ENCODE results near the gene ARHGAP15.
A peak's percentile ranks its signal among the peaks of the same experiment; 100 is the strongest.

Gene ARHGAP15

GRCh38 chr2:143574069-143574468 lies 444.9 kb downstream of the ARHGAP15 start:
- H3K4me1 ChIP-seq = no peaks in the 10 kb centered on the region
- no peak overlapping the region for H3K4me3 ChIP-seq (ENCODE audit: low read depth, low read length)
- no peaks in the 10 kb centered on the region for H3K9me3 ChIP-seq
- DNase-seq = no peak
- H3K27me3 ChIP-seq = no peaks in the 10 kb centered on the region
- TF ChIP-seq CTCF (IDR thresholded peaks at IDR 0.05; ENCODE audit: low read depth, low read length) = no peak
- H3K36me3 ChIP-seq = no peaks in the 10 kb centered on the region

- peak; percentile 4 for DNase-seq
- peak; percentile 55 for TF ChIP-seq CTCF (IDR thresholded peaks at IDR 0.05; ENCODE audit: low read depth, low read length)
- H3K27me3 ChIP-seq = no peaks in the 10 kb centered on the region
- H3K36me3 ChIP-seq = no peaks in the 10 kb centered on the region
- no peaks in the 10 kb centered on the region for H3K4me1 ChIP-seq
- no peaks in the 10 kb centered on the region for H3K9me3 ChIP-seq
- H3K4me3 ChIP-seq (ENCODE audit: low read depth, low read length) = no peak overlapping the region
These were observed 446.1 kb downstream of the ARHGAP15 start for GRCh38 chr2:143575340-143575739.

- no peak for DNase-seq
- Histone ChIP-seq H3K36me3 (no peaks in the 10 kb centered on the region), H3K9me3 (no peaks in the 10 kb centered on the region), H3K4me3 (ENCODE audit: low read depth, low read length) (no peak overlapping the region), H3K27me3 (no peaks in the 10 kb centered on the region), H3K4me1 (no peaks in the 10 kb centered on the region)
- TF ChIP-seq CTCF (IDR thresholded peaks at IDR 0.05; ENCODE audit: low read depth, low read length) = no peak
These were observed 448.3 kb downstream of the ARHGAP15 start for GRCh38 chr2:143577489-143577888.

GRCh38 chr2:143579456-143579855 lies 450.2 kb downstream of the ARHGAP15 start:
- Histone ChIP-seq H3K4me3 (ENCODE audit: low read depth, low read length) (no peak overlapping the region), H3K36me3 (no peaks in the 10 kb centered on the region), H3K9me3 (no peaks in the 10 kb centered on the region), H3K4me1 (no peaks in the 10 kb centered on the region), H3K27me3 (no peaks in the 10 kb centered on the region)
- no peak for DNase-seq
- TF ChIP-seq CTCF (IDR thresholded peaks at IDR 0.05; ENCODE audit: low read depth, low read length) = no peak

GRCh38 chr2:143581134-143581533 lies 451.9 kb downstream of the ARHGAP15 start:
- TF ChIP-seq CTCF (IDR thresholded peaks at IDR 0.05; ENCODE audit: low read depth, low read length) = no peak
- DNase-seq = no peak
- Histone ChIP-seq H3K36me3 (no peaks in the 10 kb centered on the region), H3K4me1 (no peaks in the 10 kb centered on the region), H3K9me3 (no peaks in the 10 kb centered on the region), H3K27me3 (no peaks in the 10 kb centered on the region), H3K4me3 (ENCODE audit: low read depth, low read length) (no peak overlapping the region)

GRCh38 chr2:143582046-143582747 lies 453.0 kb downstream of the ARHGAP15 start:
- Histone ChIP-seq H3K4me3 (ENCODE audit: low read depth, low read length) (no peak overlapping the region), H3K4me1 (no peaks in the 10 kb centered on the region), H3K9me3 (no peaks in the 10 kb centered on the region), H3K36me3 (no peaks in the 10 kb centered on the region), H3K27me3 (no peaks in the 10 kb centered on the region)
- DNase-seq = no peak
- TF ChIP-seq CTCF (IDR thresholded peaks at IDR 0.05; ENCODE audit: low read depth, low read length) = peak; percentile 46
